NCI-H1436 (cell line): Measurements from ENCODE around the gene SLC25A48.
"Not testable (repeated sequence)": the region's sequence is repeated elsewhere in the genome, so short reads cannot be mapped to it uniquely, and the experiment has no call there.

Experiments used
- DNase-seq: peaks from one replicate; lab custom pipeline; 2025; lab: John Stamatoyannopoulos, UW

Gene SLC25A48

DNA sequence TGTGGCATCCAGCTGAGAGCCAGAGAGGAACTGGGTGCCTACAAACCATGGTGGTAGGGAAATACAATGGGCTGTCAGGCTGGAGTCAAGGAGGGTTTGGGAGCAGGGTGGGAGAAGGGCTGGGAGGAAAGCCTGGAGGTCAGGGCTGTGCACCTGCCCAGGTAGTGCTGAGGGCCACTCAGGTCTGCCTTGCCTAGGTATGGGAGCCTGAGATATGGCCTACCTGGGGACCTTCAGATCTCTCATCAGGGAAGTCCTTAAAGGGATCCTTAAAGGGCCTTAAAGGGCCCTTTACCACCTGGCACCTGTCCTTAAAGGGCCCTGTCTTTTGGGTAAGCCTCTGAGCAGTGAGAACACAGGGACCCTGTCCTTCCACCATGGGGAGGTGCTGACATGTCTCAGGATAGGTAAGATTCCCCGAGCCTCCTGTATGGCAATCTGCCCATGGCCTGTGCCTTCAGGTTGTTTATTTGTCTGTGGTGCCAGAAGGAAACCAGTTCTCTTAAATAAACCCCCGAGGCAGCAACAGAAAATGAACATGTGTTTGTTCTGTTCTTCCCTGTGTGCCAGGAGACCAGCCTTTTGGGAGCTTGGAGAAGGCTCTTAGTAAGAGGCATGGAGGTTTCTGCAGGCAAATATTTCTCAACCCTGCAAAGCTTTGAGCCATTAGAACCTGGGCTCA lies 23.3 kb downstream of the SLC25A48 start:
- no peak for DNase-seq

- not testable (repeated sequence) for DNase-seq
Observed at GRCh38 chr5:135859186-135859585, 24.7 kb downstream of the SLC25A48 start.

- no peak for DNase-seq
Observed at GRCh38 chr5:135859641-135860040, 25.2 kb downstream of the SLC25A48 start.

DNA sequence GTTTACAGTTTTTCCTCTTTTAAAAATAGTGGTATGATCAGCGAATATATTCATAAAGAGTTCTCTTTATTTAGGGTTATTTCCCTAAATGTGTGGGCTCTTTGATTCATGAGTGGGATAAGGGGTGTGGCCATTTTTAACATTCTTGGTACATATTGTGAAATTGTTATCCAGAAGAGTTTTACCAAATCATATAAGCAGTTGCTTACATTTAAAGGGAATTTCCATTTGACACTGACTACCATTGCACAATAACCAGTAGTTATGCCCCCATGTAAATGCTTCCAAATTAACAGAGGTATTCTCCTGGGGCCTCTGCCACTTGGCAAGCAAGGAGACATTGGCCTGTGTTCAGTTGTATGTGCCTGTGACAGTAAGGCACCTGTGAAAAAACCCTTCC lies 27.2 kb downstream of the SLC25A48 start:
- DNase-seq = no peak

- no peak for DNase-seq
Observed at GRCh38 chr5:135862086-135862485, 27.6 kb downstream of the SLC25A48 start.

DNA sequence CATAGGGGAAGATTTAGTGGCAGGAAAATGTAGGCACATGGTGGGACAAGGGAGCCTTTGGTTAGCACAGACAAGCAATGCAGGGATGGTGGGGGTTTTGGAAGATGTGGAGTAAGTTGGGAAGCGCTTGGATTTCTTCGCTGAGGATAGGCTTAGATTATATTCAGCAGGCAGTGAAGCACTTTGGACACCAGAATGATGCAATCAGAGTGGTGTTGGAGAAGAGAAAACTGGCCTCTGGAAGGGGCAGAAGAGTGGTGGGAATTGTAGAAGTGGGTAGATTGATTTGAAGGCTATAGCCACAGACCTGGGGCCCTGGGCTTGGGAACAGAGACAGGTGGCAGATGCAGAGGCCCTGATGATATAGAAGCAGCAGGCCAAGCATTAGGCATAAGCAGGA lies 28.3 kb downstream of the SLC25A48 start:
- DNase-seq = no peak

GRCh38 chr5:135864503-135865435 lies 30.3 kb downstream of the SLC25A48 start:
- no peak for DNase-seq

GRCh38 chr5:135866016-135866415 lies 31.6 kb downstream of the SLC25A48 start:
- no peak for DNase-seq

GRCh38 chr5:135867599-135867998 lies 33.1 kb downstream of the SLC25A48 start:
- DNase-seq = no peak

GRCh38 chr5:135868681-135869080 lies 34.2 kb downstream of the SLC25A48 start:
- no peak for DNase-seq

DNA sequence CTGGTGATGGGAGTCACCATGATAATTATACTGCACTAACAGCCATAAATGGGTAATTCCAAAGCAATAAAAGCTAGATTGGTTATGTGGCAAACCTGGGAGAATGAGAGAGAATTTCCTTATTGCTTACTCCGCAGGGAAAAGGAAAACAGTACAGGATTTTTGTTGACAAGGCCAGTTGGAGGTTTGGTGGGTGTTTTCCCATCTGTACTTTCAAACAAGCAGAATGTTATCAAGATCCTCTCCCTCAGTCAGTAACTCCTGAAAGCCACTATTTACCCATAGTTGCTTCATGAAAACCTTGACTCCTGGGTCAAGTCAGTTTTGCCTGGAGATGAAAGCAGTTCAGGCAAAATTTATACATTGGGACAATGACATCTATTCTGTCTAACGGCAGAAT lies 34.8 kb downstream of the SLC25A48 start:
- DNase-seq = no peak

DNA sequence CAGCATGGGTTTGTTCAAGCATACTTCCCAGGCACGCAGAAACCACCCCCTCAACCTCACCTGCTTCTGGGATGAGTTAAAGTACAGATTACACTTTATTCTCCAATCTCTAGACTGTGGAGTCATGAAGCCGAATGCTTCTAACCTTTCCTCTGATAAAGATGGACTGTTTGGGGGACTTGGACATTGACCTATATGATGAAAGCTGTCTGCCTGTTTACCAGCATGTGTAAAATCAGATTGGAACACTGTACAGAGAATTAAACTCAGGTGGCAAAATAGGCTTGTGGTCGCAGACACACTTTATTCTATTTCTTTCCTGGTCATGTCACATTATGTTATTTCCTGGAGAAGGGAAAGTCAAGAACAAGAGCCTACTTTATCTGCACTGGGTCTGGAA lies 35.5 kb downstream of the SLC25A48 start:
- no peak for DNase-seq

GRCh38 chr5:135871268-135871915 lies 36.9 kb downstream of the SLC25A48 start:
- DNase-seq = no peak

DNA sequence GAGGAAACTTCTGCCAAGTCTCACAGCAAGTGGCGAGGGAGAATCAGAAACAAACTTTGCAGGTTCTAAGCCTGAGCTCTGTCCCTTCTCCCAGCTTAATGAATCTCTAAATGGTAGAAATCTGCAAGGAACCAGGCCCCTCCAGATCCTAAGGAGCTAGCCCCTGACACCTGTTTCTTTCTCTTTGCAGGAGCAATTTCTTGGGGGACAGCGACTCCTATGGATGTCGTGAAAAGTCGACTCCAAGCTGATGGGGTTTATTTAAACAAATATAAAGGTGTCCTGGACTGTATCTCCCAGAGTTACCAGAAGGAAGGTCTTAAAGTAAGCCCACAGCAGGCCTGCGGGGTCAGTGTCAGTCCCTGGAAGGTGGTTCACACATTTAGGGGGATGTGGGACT lies 39.4 kb downstream of the SLC25A48 start:
- no peak for DNase-seq

- DNase-seq = no peak
Observed at GRCh38 chr5:135874461-135874860, 40.0 kb downstream of the SLC25A48 start.

DNA sequence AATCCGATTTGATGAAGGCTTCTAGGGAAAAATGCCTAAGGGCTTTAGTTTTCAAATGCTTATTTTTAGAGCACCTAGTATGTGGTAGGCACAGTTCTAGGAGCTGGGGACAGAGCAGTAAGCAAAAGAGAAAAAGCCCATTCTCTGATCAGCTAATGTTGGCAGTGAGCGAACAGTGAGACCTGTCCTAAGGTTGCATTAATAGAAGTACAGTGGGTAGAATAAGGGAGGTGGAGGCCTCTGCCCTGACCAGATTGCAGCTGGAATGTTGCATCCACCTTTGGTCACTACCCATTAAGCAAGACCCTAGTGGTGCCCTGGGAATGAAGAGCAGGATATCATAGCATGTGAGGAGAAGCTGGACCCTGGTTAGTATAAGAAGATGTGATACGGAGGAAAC lies 41.1 kb downstream of the SLC25A48 start:
- no peak for DNase-seq

- DNase-seq = no peak
Observed at GRCh38 chr5:135876146-135876545, 41.7 kb downstream of the SLC25A48 start.

GRCh38 chr5:135877570-135878155 lies 43.2 kb downstream of the SLC25A48 start:
- DNase-seq = no peak

- no peak for DNase-seq
Observed at GRCh38 chr5:135878156-135878620, 43.7 kb downstream of the SLC25A48 start.

DNA sequence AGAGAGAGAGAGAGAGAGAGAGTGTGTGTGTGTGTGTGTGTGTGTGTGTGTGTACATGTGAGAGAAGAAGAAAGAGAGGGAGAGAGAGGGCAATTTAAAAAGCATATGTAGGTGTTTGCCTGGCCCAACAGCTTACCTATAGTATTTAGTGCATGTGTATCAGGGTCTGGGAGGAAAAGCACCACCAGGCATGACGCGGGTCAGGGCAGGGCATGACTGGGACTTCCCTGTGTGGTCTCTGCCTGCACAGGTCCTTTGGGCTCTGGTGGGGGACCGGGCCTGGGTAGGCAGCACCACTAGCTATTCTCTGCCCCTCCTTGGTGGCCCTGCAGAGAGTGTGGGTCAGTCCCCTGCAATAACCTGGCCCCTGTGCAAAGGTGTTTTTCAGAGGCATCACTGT lies 45.1 kb downstream of the SLC25A48 start:
- DNase-seq = no peak

- no peak for DNase-seq
Observed at GRCh38 chr5:135880278-135880677, 45.8 kb downstream of the SLC25A48 start.

- no peak for DNase-seq
Observed at GRCh38 chr5:135880801-135881200, 46.3 kb downstream of the SLC25A48 start.
